Ammon's horn (tissue), 1 donor: ENCODE data around the gene SERPINE2.
"Not testable (repeated sequence)": the region's sequence is repeated elsewhere in the genome, so short reads cannot be mapped to it uniquely, and the experiment has no call there.

ENCODE experiments used
- DNase-seq: peaks from one replicate; pipeline ENCODE4 v3.0.0-alpha.2; 2016; ENCODE audit warnings: low spot score

Gene SERPINE2

DNA sequence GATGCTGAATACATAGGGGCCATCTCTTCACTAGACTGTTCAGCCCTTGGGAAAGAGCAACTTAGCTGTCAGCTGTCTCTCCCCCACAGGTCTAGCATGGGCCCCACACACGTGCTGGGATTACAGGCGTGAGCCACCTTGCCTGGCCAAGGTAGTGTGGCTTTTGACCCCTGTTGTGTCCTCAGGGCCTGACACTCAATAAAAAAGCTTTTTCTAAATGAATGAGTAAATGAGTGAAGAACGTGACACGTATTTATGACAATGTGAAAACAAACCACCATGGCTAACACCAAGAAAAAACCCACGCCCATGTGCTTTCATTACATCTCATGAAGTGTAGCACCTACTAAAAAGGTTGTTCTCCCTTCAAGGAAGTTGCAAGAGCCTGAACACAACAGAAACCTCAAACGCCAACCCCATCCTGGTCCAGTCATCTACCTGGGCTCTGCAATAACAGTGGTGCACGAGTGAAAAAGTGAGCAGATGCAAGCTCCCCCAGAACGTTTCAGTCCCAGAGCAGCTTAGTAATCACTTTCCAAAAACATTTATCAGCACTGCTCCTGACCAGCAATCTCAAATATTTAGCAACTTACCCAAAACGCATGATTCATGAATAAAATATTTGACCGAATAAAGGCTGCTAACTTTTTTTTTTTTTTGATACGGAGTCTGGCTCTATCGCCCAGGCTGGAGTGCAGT, 97.4 kb downstream of the SERPINE2 start:
- DNase-seq, result no peak

DNA sequence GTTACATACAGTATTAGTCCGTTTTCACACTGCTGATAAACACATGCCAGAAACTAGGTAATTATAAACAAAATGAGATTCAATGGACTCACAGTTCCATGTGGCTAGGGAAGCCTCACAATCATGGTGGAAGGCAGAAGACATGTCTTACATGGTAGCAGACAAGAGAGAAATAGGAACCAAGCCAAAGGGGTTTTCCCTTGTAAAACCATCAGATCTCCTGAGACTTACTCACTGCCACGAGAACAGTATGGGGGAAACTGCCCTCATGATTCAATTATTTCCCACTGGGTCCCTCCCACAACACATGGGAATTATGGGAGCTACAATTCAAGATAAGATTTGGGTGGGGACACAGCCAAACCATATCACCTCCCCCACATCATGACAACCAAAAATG, 99.6 kb downstream of the SERPINE2 start:
- DNase-seq, result not testable (repeated sequence)

DNA sequence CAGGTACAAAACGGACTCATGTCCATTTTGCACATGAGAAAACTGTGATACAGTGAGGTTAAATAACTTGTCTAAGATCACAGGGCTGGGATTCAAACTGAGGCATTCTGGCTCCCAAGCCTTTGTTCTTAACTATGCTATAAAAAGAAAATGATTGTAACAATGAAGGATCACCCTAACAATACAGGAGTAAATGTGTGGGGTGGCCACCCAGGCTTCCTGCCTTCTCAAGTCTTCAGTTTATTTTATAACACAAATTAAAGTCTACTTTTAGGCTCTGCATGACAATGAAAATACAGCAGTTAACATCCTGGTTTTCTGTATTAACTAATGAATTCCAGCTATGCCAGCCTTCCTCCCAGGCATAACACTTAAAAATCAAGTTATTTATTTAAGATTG, 101.6 kb downstream of the SERPINE2 start:
- no peak for DNase-seq

DNA sequence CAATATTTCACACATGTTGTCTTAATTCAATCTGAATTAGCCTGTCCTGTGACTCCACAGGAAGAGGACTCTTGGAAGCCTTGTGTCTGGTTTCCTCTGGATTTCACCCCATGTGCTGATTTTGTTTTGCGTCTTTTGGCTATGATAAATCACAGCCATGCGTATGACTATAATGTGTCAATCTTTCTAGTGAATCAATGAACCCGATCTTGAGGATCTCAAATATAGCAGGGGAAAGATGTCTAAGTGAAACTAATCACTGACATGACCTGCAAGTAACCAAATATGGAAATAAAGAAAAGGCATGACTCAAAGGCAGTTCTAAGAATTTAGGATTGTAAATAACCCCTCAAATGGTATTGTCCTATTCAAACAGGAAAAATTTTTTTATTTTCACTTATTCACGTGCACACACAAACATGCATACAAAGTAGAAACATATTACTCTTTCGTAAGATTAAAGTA, 102.2 kb downstream of the SERPINE2 start:
- no peak for DNase-seq

DNA sequence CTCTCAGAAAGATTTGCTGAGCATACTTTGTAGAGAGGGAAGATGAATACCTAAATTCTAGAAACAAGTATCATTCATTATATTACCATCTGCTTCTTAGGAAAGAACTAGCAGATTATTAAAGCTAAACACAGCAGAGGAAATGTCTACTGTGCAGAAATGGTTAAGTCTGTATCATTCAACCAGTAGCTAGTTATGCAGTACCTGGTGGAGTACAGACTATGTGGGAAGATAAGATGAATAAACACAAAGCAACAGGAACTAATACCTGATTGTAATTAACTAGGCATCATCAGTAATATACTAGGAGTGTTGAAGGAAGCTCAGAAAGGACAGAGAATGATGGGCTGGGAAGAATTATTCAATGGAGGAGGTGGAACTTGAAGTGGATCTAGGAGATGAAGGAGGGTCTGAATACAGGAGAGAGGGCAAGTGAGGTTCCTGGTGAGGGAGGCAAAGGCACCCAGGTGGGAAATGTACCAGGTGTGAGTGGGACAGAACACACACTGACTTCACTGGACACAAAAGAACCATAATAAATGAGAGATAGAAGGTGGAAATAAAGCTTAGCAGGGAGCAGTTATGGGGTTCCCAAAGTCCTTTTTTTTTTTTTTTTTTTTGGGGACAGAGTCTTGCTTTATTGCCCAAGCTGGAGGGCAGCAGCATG, 103.5 kb downstream of the SERPINE2 start:
- no peak for DNase-seq

DNA sequence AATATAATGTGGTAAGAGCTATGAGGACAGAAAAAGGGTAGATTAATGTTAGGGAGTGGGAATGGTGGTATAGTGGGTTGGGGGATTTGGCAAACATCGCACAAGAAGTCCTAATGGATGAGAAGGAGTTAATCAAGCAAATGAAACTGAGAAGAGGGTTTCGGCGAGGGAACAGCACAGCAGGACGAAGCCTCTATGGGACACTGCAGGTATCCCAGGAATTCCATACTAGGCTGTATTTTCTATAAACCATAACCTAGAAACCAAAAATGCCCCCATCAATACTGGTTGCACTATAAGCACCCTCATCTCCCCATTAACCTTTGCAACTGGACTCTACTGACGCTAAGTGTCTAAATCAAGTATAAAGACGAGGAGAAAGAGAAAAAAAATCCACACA, 104.2 kb downstream of the SERPINE2 start:
- no peak for DNase-seq

DNA sequence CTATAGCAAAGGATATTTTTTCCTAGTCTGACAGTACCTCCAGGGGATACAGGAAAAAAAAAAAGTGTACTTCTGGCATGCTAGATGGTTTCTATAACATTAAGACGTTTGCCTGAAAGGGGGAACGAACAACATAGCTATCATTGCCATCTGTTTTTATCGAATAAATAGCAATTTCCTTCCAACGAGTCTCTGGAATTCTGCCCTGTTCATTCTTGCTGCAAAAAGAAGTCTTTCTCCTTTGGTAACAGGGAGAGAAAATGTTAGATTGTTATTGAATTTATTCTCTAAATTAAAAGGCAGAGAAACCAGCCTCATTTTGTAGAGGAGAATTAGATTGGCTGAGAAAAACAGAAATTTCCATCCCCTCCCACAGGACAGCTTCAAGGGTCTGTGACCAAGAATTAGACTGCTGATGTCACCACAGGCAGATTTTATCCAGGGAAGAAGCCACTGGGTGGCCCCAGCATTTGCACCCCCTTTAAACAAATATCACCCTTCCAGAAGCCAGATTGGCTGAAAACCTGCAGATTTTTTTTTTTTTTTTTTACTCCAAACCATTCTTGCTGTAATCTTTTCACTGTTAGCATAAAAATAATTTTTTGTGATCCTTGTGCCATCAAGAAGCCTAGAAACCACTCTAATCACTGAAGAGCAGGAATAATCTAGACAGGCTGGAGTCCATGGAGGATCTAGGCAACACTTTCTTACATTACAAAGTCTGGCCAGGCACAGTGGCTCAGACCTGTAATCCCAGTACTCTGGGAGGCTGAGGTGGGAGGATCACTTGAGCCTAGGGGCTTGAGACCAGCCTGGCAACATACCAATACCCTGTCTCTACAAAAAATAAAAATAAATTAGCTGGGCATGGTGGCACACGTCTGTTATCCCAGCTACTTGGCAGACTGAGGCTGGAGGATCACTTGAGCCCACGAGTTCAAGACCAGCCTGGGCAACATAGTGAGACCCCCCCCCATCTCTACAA, 106.0 kb downstream of the SERPINE2 start:
- DNase-seq, result no peak

DNA sequence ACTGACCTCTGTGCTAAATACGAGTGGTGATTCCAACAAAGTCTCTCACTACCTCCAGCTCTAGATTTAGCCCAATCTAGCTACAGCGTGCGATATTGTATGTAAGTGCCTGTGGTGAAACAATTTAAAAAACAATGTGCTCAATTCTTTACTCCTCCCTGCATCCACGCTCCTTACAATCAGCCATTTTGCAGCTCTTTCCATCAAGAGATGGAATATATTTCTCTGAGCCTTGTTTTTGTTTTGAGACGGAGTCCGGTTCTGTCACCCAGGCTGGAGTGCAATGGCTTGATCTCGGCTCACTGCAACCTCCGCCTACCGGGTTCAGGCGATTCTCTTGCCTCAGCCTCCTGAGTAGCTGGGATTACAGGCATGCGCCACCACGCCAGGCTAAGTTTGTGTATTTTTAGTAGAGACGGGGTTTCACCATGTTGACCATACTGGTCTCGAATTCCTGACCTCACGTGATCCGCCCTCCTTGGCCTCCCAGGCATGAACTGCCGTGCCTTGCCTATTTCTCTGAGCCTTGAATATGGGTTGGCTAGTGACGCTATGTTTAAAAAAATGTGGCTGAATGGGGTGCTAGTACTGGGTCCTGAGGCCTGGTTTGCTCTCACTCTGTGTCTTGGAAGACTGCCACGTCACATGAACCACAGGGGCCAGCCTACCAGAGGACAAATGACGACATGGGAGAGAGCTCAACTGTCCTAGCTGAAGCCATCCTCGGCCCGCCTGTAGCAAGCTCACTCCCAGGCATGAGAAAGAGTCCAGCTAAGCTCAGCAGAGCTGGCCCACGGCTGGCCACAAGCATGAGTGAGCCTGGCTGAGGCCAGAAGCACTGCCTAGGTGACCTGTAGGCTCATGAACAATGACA, 108.7 kb downstream of the SERPINE2 start:
- DNase-seq, result peak; percentile 94

DNA sequence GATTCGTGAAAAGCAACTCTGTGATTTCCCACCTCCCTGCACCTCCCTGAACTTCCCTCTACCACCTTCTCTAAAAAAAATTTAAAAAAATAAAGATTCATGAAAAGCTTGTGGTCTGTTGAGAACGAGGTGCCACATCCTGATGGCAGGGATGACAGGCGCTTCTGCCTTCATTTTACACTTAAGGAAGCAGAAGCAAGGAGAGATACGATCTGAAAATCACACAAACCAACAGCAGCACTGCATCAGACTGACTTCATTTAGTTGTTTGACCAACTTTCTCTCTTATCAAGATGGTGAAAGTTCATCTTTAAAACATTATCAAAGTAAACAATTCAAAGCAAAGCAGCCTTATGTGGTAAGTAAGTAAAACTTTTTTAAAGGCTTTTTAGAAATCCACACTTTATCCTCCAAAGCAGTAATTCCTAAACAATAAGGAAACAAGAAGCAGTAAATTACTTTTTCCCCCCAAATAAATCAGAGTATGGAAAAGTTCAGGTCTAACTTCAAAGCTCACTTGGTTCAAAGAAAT, 109.4 kb downstream of the SERPINE2 start:
- DNase-seq, result no peak

DNA sequence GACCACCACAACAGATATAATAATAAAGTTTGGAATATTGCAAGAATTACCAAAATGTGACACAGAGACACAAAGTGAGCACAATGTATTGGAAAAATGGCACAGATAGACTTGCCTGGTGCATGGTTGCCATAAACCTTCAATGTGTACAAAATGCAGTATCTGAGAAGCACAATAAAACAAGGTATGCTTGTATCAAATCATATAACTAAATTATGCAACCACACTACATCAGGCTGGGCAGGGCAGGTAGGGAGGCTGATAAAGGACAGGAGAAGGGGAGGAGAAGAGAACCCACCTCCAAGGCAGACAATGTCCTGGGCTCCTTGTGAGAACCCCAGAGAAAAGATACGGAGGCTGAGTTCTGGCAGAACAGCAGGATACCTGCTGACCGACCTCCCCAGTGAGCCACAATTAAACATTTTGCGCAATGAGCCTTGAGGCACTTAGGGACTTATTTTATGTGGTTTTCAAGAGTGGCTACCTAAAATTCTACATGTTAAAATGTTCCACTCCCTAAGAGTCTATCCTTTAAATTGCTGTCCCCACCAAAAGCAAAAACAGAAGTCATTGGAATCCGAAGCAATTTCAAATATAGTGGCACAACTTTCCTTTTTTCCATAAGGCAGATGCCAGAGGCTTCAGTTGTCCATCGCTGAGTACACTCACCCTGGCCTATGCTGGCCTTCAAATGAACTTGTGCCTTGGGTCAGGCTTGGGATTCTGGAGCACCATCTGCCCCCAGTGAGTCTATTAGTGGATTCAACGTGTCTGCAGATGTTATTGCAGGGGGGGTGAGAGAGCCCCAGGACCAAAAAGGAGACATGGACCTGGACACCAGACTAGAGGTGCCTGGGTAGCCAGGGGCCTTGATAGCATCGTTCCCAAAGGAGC, 110.7 kb downstream of the SERPINE2 start:
- DNase-seq, result no peak

DNA sequence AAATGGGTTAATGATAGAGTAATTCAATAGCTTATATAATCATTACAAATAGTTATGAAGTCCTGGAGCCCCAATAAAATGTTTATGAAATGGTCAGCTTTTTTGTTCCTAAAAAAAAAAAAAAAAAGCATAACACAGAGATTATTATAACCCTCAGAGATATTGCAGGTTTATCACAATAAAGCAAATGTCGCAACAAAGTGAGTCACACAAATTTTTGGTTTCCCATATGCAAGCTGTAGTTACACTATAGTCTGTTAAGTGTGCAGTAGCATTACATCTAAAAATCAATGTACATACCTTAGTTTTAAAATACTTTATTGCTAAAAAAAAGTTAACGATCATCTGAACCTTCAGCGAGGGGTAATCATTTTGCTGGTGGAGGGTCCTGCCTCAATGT, 114.0 kb downstream of the SERPINE2 start:
- no peak for DNase-seq
